Measurements from ENCODE around the gene GPR84. TPM values are rescaled to one million over a fixed set of nuclear protein-coding genes. Genes with fewer than 3 reads are reported as not detected.
A peak's percentile ranks its signal among the peaks of the same experiment; 100 is the strongest.

GPR84 gene
- total and polyA plus RNA-seq, 2 of the 8 experiments (the other 6 are each of a cell fraction or from before 2014, with no cell fraction given) = 0.09 TPM; not detected in 1

- no peak for TF ChIP-seq RNF2 (IDR thresholded peaks at IDR 0.05; ENCODE audit: borderline replicate concordance, low read depth, low read length, missing control alignments, poor library complexity, severe bottlenecking)
- peak; percentile 30 to 33 (median 32) for TF ChIP-seq CTCF (IDR thresholded peaks at IDR 0.05; ENCODE audit: control extremely low read depth in 1 of 3, insufficient read depth in 1 of 3, low read depth in 1 of 3, low read length in 3 of 3)
- no peak for TF ChIP-seq MAFK (IDR thresholded peaks at IDR 0.05; ENCODE audit: low read depth, low read length)
- peak; percentile 63 for TF ChIP-seq KDM4A (IDR thresholded peaks at IDR 0.05; ENCODE audit: low read depth, low read length, severe bottlenecking)
- TF ChIP-seq ATF3 (IDR thresholded peaks at IDR 0.05; ENCODE audit: insufficient read depth, low read depth, low read length) = no peak
- peak; percentile 26; the same call in 1 of the 2 replicates for TF ChIP-seq MAX (IDR thresholded peaks at IDR 0.05)
- peak in 1 of 2 experiments; percentile 19; a peak in 1 of 3 replicates for TF ChIP-seq EP300 (IDR thresholded peaks at IDR 0.05; ENCODE audit: borderline replicate concordance in 1 of 2, low read depth in 2 of 2, low read length in 2 of 2)
- TF ChIP-seq TCF12 (IDR thresholded peaks at IDR 0.05; ENCODE audit: low read depth, low read length) = 0 out of 2 replicates have a peak, but pooled peaks have one; percentile 21
Measured at GRCh38 chr12:54390668-54391551, 26.6 kb upstream of the GPR84 start (continued).

All from H1 (cell line).